ENCODE results near the gene NUDT9.
"Not testable (repeated sequence)": the region's sequence is repeated elsewhere in the genome, so short reads cannot be mapped to it uniquely, and the experiment has no call there.

NUDT9 gene

DNA sequence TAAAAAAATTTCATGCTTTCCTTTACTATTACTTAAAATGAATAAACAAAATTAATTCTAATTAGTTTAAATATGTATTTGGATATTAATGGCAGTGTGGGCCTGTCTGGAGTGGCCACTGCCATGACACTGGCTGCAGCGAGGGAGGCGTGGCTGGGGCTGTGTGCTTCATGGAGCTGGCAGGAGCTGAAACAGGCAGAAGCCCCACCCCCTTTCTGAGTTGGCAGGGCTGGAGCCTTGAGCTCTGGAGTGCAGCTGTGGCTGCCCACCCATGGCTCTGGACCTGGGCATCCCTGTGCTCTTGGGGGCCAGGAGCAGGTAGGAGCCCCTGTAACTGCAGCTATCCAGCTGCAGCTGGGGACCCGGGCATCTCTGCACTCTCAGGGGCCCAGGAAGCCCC lies 23.2 kb upstream of the NUDT9 start:
- TF ChIP-seq, protein P1, sequence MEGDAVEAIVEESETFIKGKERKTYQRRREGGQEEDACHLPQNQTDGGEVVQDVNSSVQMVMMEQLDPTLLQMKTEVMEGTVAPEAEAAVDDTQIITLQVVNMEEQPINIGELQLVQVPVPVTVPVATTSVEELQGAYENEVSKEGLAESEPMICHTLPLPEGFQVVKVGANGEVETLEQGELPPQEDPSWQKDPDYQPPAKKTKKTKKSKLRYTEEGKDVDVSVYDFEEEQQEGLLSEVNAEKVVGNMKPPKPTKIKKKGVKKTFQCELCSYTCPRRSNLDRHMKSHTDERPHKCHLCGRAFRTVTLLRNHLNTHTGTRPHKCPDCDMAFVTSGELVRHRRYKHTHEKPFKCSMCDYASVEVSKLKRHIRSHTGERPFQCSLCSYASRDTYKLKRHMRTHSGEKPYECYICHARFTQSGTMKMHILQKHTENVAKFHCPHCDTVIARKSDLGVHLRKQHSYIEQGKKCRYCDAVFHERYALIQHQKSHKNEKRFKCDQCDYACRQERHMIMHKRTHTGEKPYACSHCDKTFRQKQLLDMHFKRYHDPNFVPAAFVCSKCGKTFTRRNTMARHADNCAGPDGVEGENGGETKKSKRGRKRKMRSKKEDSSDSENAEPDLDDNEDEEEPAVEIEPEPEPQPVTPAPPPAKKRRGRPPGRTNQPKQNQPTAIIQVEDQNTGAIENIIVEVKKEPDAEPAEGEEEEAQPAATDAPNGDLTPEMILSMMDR (IDR thresholded peaks at IDR 0.05; ENCODE audit: low read depth, low read length, missing control alignments): no peak
- no peak for DNase-seq (ENCODE audit: extremely low read depth, low read depth)

DNA sequence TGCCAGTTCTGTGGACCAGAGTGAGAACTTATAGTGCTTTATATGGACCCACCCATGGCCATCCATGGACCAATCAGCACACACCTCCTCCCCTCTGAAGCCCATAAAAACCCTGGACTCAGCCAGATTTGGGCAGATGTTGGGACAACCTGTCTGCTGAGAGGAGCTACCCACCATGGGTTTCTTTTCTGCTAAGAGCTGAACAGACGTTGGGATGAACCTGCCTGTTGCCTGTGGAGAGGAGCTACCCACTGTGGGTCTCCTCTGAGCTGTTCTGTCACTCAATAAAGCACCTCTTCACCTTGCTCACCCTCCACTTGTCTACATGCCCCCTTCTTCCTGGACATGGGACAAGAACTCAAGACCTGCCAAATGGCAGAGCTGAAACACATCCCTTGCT lies 22.4 kb upstream of the NUDT9 start:
- no peak overlapping the region for H3K4me3 ChIP-seq (replicated peaks; ENCODE audit: low read depth, low read length)
- TF ChIP-seq, protein P1 (IDR thresholded peaks at IDR 0.05; ENCODE audit: low read depth, low read length, missing control alignments): no peak
- no peak for DNase-seq (ENCODE audit: extremely low read depth, low read depth)

More for the DNA sequence above, 23.2 kb upstream of the NUDT9 start:
- H3K4me3 ChIP-seq (replicated peaks; ENCODE audit: low read depth, low read length): no peak overlapping the region

DNA sequence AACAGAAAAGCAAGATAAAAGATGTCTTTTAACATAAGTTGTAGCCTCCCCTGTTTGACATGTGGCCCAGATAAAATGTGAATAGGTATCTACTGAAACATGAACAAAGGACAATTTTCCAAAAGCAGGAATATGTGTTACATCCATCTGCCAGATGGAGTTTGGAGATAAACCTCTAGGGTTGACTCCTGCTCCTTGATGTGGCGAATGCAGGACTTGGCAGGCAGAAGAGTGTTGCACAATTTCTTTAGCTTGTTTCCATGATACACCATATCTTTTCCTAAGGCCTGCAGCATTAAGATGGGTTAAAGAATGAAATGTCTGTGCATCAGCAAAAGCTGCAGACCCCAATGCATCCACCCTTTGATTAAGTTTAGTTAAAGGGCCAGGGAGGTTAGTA lies 18.6 kb upstream of the NUDT9 start:
- H3K4me3 ChIP-seq (replicated peaks; ENCODE audit: low read depth, low read length); DNase-seq (ENCODE audit: extremely low read depth, low read depth): not testable (repeated sequence)

DNA sequence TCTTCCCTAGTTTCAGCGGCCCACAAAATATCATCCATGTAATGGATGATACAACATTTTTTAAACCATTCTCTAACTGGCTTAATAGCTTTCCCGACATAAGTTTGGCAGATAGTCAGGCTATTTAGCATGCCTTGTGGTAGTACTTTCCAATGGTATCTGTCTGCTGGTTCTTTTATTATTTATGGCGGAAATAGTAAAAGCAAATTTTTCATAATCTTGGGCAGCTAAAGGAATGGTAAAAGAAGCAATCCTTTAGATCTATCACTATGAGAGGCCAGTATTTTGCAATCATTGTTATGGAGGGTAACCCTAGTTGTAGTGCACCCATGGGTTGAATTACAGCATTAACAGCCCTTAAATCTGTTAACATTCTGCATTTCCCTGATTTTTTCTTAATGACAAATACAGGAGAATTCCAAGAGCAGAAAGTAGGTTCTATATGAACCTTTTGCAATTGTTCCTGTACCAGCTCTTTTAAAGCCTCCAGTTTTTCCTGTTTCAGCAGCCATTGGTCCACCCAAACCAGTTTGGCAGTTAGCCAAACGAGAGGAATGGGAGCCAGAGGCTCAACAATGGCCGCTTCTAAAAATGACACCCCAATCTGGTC lies 17.1 kb upstream of the NUDT9 start:
- H3K4me3 ChIP-seq (replicated peaks; ENCODE audit: low read depth, low read length): no peak overlapping the region
- no peak for DNase-seq (ENCODE audit: extremely low read depth, low read depth)
- TF ChIP-seq, protein P1 (IDR thresholded peaks at IDR 0.05; ENCODE audit: low read depth, low read length, missing control alignments): no peak

DNA sequence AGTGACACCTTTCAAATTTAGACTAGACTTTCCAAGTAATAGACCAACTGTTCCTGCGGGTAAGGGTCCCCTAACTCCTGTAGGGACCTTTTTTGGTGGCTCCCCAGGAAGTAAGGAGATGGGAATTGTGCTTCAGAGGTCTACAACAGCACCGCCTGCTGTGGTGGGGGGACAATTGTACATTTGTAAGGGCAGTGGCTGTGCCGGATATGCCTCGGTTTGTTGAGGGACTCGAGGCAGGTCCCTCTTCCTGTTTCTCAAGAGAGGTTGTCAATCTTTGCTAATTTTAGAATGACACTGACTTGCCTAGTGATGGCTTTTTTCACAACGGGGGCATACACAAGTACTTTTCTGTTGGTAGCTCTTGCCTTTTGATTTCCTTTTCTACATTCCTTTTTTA lies 15.9 kb upstream of the NUDT9 start:
- no peak for DNase-seq (ENCODE audit: extremely low read depth, low read depth)
- TF ChIP-seq, protein P1 (IDR thresholded peaks at IDR 0.05; ENCODE audit: low read depth, low read length, missing control alignments): no peak
- no peak overlapping the region for H3K4me3 ChIP-seq (replicated peaks; ENCODE audit: low read depth, low read length)

DNA sequence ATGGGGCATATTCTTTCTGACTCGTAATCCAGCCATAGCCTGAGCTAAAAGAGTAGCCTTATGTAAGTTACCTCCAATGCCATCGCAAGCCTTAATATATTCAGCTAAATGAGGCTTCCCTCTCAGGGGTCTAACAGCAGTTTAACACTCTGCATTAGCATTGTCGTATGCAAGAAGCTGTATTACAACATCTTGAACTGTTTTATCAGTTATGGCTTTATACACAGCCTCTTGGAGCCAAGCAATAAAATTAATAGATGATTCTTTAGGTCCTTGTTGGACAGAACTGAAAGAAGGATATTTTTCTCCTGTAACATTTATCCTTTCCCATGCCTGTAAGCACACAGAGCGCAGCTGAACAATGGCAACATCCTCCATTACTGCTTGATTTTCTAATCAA lies 15.5 kb upstream of the NUDT9 start:
- not testable (repeated sequence) for DNase-seq (ENCODE audit: extremely low read depth, low read depth); H3K4me3 ChIP-seq (replicated peaks; ENCODE audit: low read depth, low read length)

DNA sequence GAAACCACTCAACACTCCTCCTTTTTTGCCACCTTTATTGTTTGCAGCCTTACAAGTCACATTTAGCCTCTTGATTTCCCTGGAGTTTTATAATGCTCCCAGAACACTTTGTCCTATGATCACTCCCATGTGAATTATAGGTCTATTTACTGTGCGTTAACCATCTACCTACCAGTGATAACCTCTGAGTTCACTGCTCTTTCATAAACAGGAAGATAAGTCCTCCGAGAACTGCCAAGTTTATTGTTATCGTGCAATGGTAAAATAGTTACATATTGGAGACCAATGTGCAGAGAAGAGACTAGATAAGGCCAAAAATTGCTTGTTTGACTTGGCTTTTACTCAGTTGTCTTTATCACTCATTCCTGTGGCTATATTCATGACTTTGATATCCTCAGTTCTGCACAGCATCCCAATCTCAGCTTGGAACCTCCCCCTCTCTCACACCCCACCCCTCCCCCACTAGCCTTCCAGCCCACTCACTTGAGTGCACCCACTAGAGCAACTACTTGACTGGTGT lies 12.9 kb upstream of the NUDT9 start:
- H3K4me3 ChIP-seq (replicated peaks; ENCODE audit: low read depth, low read length): no peak overlapping the region
- TF ChIP-seq, protein P1 (IDR thresholded peaks at IDR 0.05; ENCODE audit: low read depth, low read length, missing control alignments): no peak
- DNase-seq (ENCODE audit: extremely low read depth, low read depth): no peak

DNA sequence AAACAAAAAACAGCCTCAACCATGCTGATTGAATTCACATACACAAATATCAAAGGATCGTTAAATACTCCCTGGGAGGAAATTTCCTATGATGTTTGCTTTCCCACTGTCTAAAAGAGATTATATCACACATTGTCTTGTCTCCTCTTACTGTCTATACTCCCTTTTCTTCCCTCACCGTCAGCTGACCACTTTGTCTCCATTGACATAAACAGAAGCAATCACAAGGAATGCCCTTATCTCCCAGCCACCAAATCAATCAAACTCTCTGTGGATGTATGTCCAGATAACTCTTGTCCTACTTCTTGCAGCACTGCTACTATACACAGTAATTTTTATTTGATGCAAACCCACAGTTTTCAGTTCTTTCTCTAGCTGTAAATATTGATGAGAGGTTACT lies 12.2 kb upstream of the NUDT9 start:
- TF ChIP-seq, protein P1 (IDR thresholded peaks at IDR 0.05; ENCODE audit: low read depth, low read length, missing control alignments): no peak
- no peak overlapping the region for H3K4me3 ChIP-seq (replicated peaks; ENCODE audit: low read depth, low read length)
- no peak for DNase-seq (ENCODE audit: extremely low read depth, low read depth)
